K562 (cell line): ENCODE measurements around the gene KNG1.

Source experiments
- ZKSCAN3 ChIP-seq: fragments of 250-450 bp; sonication (Bioruptor Pico); IDR thresholded peaks from 2 replicates; pipeline ENCODE4 v1.4.0; 2020
- ZNF3 ChIP-seq: fragments of 250-450 bp; sonication (Bioruptor Pico); IDR thresholded peaks from 2 replicates; pipeline ENCODE4 v1.5.0; 2021; ENCODE audit warnings: mild to moderate bottlenecking, moderate library complexity

DNA sequence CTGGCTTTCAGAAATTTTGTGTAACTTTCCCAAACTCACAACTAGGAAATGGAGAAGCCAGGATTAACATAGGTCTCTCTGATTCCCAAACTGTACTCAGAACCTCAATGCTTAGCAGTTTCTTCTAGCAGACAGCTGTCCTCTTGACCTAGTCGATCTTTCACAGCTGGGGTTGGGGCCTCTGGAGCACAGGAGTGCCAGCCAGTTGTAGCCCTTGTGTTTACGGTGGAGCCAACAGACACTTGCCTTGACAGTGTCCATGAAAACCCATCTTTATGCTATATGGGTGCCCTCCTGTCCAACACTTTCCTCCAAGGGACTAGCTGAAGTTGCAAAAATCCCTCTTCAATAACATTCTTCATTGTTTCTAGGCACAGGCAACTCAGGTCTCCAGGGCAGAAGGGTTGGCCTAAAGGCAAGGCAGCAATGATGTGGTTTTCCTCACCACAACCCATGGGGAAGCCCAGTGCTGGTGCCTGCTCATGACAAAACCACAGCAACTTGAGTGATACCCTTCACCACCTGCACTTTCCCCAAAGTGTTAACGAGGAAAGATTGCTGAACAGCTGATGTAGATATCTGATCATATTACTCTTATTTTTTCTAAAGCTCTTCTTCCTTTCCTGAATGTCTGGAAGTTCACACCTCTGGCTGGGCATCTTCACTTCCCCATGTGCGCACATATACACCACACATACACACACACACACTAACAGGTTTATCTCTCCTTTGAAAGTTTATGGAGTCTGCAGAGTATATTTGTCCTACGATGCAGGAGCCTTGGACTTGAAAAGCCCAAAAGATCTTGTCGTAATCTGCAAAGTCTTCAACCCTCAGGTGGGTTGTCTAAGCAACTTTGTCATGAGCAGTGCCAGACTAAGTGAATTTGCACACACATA is 11.0 kb upstream of the KNG1 start:
- no peak for TF ChIP-seq ZNF3
- TF ChIP-seq ZKSCAN3 (CRISPR knock-in tag) = no peak
